Progenitor cell of endocrine pancreas (in vitro differentiated cells): ENCODE measurements around the gene ELF4. TPM values are rescaled to one million over a fixed set of nuclear protein-coding genes. Genes with fewer than 3 reads are reported as not detected.

Experiments used
- DNase-seq: peaks from one replicate; pipeline ENCODE4 v3.0.0; 2021; ENCODE audit warnings: low spot score; ENCODE audit not compliant: unreplicated experiment
- H3K27ac Mint-ChIP-seq: 2 replicates; pipeline ENCODE4 v1.8.0; 2021; ENCODE audit warnings: mild to moderate bottlenecking, moderate library complexity, mixed read lengths
- H3K27me3 Mint-ChIP-seq: 2 replicates; pipeline ENCODE4 v1.8.0; 2021; ENCODE audit warnings: mixed read lengths
- H3K36me3 Mint-ChIP-seq: 2 replicates; pipeline ENCODE4 v1.8.0; 2022; ENCODE audit warnings: mixed read lengths; ENCODE audit not compliant: insufficient read depth
- H3K4me1 Mint-ChIP-seq: 2 replicates; pipeline ENCODE4 v1.8.0; 2021; ENCODE audit warnings: low read depth, mixed read lengths
- H3K4me3 Mint-ChIP-seq: 2 replicates; pipeline ENCODE4 v1.8.0; 2021; ENCODE audit warnings: low read depth, mild to moderate bottlenecking, moderate library complexity, mixed read lengths
- H3K9me3 Mint-ChIP-seq: 2 replicates; pipeline ENCODE4 v1.8.0; 2021; ENCODE audit warnings: low read depth, mixed read lengths
- total RNA-seq: library from RNA; stranded (reverse); gene quantifications from 2 replicates; pipeline ENCODE4 v1.2.1, GENCODE V29; 2021
- TF ChIP-seq, protein P1 (sequence below): fragments of 200-600 bp; sonication (generic); IDR thresholded peaks from one replicate; pipeline ENCODE4 v1.5.0; 2021; ENCODE audit warnings: antibody characterized with exemption, mild to moderate bottlenecking; ENCODE audit not compliant: unreplicated experiment

ELF4 gene
- total RNA-seq, 1 donor from 2014 or later, result 4.8 TPM

DNA sequence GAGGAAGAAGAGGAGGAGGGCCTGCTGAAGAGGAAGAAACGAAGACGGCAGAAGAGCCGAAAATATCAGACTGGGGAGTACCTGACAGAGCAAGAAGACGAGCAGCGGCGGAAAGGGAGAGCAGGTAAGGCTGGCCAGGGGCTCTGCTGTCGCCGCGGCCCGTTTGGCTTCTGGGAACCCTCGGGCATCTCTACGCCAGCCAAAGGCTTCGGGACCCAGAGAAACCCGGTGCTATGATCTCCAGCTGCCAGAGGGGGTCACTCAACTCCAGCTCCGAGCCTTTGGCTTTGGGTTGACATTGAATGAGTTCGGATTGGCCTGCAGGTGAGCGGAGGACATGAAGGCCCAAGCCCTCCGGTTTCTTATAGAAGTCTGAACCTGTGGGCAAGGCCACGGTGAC lies 85.0 kb downstream of the ELF4 start:
- H3K4me1 Mint-ChIP-seq, result peaks cover 5% of the 10 kb centered on the region
- no peak for DNase-seq
- no peaks in the 10 kb centered on the region for H3K27me3 Mint-ChIP-seq
- TF ChIP-seq, protein P1, sequence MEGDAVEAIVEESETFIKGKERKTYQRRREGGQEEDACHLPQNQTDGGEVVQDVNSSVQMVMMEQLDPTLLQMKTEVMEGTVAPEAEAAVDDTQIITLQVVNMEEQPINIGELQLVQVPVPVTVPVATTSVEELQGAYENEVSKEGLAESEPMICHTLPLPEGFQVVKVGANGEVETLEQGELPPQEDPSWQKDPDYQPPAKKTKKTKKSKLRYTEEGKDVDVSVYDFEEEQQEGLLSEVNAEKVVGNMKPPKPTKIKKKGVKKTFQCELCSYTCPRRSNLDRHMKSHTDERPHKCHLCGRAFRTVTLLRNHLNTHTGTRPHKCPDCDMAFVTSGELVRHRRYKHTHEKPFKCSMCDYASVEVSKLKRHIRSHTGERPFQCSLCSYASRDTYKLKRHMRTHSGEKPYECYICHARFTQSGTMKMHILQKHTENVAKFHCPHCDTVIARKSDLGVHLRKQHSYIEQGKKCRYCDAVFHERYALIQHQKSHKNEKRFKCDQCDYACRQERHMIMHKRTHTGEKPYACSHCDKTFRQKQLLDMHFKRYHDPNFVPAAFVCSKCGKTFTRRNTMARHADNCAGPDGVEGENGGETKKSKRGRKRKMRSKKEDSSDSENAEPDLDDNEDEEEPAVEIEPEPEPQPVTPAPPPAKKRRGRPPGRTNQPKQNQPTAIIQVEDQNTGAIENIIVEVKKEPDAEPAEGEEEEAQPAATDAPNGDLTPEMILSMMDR, result peak; percentile 20
- no peaks in the 10 kb centered on the region for H3K9me3 Mint-ChIP-seq
- no peak overlapping the region for H3K4me3 Mint-ChIP-seq
- peak overlapping the region; percentile 67 for H3K27ac Mint-ChIP-seq
- peaks cover 15% of the 10 kb centered on the region for H3K36me3 Mint-ChIP-seq

DNA sequence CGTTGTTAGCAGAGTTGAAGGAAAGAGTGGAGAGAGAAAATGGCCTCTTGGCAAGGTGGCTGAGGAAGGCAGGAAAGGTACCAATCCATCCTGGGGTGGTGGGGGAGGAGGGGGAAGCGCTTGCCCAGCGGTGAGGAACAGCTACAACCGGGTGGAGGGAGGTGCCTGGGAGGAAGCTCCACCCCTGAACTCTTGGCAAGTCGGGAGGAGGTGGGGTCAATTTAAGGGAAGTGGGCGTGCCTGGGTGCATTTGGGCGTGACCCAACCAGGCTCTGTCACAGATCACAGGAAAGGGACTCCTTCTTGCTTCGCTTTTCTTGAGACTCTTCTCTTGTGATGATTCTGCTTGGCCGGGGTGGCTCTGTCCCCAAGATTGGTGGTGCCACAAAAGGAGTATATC lies 86.2 kb downstream of the ELF4 start:
- H3K36me3 Mint-ChIP-seq, result peaks cover 16% of the 10 kb centered on the region
- H3K27ac Mint-ChIP-seq, result no peak overlapping the region
- no peak overlapping the region for H3K4me3 Mint-ChIP-seq
- TF ChIP-seq, protein P1, result no peak
- no peak for DNase-seq
- no peaks in the 10 kb centered on the region for H3K9me3 Mint-ChIP-seq
- H3K4me1 Mint-ChIP-seq, result peaks cover 5% of the 10 kb centered on the region
- no peaks in the 10 kb centered on the region for H3K27me3 Mint-ChIP-seq

DNA sequence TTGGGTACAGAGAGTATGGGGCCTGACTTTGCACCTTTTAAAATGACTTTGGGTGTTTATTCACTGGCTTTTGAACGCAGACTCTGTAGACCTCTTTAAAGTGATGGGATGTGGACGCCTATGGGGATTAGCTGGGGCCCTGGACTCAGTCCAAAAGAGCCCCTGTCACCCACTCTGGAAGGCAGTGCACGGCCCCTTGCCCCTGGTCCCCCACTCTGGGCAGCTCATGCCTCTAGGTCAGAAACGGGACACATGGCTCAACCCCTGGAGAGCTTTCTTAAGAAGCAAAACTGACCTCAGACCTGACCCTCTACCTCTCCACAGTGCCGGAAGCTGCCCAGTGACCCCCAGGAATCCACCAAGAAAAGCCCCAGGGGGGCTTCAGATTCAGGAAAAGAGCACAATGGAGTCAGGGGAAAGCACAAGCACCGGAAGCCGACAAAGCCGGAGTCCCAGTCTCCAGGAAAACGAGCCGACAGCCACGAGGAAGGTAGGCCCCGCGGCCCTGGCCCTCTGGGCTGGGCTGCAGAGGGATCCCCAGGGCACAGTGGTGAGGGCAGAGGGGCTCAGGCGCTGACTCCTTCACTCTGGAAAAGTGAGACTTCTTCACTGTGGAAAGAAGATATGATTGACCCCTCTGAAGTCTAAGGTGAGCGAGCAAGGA lies 89.5 kb downstream of the ELF4 start:
- Mint-ChIP-seq H3K9me3 (no peaks in the 10 kb centered on the region), H3K4me3 (no peak overlapping the region), H3K4me1 (no peaks in the 10 kb centered on the region), H3K27me3 (no peaks in the 10 kb centered on the region), H3K27ac (no peak overlapping the region), H3K36me3 (peaks cover 12% of the 10 kb centered on the region)
- DNase-seq, result no peak
- TF ChIP-seq, protein P1, result no peak

DNA sequence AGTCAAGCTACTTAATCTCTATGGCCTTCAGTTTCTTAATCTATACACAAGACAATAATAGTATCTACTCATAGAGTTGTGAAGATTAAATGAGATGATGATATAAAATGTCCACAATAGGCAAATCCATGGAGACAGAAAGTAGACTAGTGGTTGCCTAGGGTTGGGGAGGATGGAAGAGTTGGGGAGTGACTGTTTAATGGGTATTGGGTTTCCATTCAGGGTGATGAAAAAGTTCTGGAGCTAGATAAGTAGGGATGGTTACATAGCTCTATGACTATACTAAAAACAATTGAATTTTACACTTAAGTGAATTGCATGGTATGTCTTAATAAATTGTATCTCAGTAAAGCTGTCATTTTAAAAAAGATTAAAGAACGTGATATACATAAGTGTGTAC lies 92.2 kb downstream of the ELF4 start:
- no peaks in the 10 kb centered on the region for H3K27me3 Mint-ChIP-seq
- no peak overlapping the region for H3K4me3 Mint-ChIP-seq
- TF ChIP-seq, protein P1, result no peak
- no peak overlapping the region for H3K27ac Mint-ChIP-seq
- H3K4me1 Mint-ChIP-seq, result no peaks in the 10 kb centered on the region
- peaks cover 11% of the 10 kb centered on the region for H3K36me3 Mint-ChIP-seq
- no peak for DNase-seq
- H3K9me3 Mint-ChIP-seq, result no peaks in the 10 kb centered on the region

DNA sequence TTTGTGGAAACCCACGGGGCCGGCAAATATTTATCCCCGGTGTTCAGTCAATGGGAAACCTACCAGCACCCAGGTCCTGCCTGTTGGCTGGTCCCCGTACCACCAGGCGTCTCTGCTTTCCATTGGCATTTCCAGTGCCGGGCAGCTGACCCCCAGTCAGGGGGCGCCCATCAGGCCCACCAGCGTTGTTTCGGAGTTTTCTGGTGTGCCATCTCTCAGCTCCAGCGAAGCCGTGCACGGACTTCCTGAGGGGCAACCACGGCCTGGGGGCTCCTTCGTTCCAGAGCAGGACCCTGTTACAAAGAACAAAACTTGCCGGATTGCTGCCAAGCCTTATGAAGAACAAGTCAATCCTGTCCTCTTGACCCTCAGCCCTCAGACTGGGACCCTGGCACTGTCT lies 95.1 kb downstream of the ELF4 start:
- Mint-ChIP-seq H3K4me1 (no peaks in the 10 kb centered on the region), H3K27me3 (no peaks in the 10 kb centered on the region), H3K9me3 (no peaks in the 10 kb centered on the region), H3K36me3 (peaks cover 11% of the 10 kb centered on the region), H3K4me3 (no peak overlapping the region), H3K27ac (no peak overlapping the region)
- no peak for DNase-seq
- TF ChIP-seq, protein P1, result no peak

Other genes starting within 250 kb of the ELF4 start
- 18.1 and 20.0 TPM in 2 replicates for gene UTP14A, start 204.3 kb downstream of the ELF4 start, total RNA-seq
- gene BCORL1, start 127.9 kb downstream of the ELF4 start, total RNA-seq, result 38.0 and 40.9 TPM in 2 replicates
- gene AIFM1, start 55.3 kb upstream of the ELF4 start, total RNA-seq, result 35.2 and 35.5 TPM in 2 replicates
- gene RAB33A, start 61.5 kb upstream of the ELF4 start, total RNA-seq, result 0.60 and 0.87 TPM in 2 replicates
- gene ZNF280C, start 158.4 kb upstream of the ELF4 start, total RNA-seq, result 15.0 and 16.2 TPM in 2 replicates
- gene SLC25A14, start 229.4 kb upstream of the ELF4 start, total RNA-seq, result 30.5 and 34.4 TPM in 2 replicates